Renal cortical epithelial cell (primary cell): ENCODE measurements around the gene RETSAT. TPM values are rescaled to one million over a fixed set of nuclear protein-coding genes. Genes with fewer than 3 reads are reported as not detected.

ENCODE experiments used
- DNase-seq: peaks from one replicate; pipeline ENCODE4 v3.0.0-alpha.2; 2011; ENCODE audit warnings: low read depth
- total RNA-seq: library from RNA; depleted of rRNA; stranded (reverse); fragments of >200 nt; gene quantifications from 2 replicates; pipeline ENCODE4 v1.2.3, GENCODE V29; 2014

The RETSAT gene
- total RNA-seq, 1 donor from 2014 or later, result 79.7 TPM

GRCh38 chr2:85308201-85308600 lies 46.1 kb downstream of the RETSAT start:
- no peak for DNase-seq

- no peak for DNase-seq
Measured at GRCh38 chr2:85307527-85307897, 46.8 kb downstream of the RETSAT start.

GRCh38 chr2:85303780-85304531 lies 50.4 kb downstream of the RETSAT start:
- no peak for DNase-seq

GRCh38 chr2:85302121-85302520 lies 52.2 kb downstream of the RETSAT start:
- DNase-seq, result no peak

Other genes starting within 250 kb of the RETSAT start
- gene TCF7L1, start 221.1 kb downstream of the RETSAT start, total RNA-seq, result 0.52 and 1.4 TPM in 2 replicates
- gene TGOLN2, start 26.5 kb downstream of the RETSAT start, total RNA-seq, result 79.7 and 208 TPM in 2 replicates
- 17.5 and 18.6 TPM in 2 replicates for gene ELMOD3, start 241 bp upstream of the RETSAT start, total RNA-seq
- 295 and 502 TPM in 2 replicates for gene CAPG, start 55.8 kb upstream of the RETSAT start, total RNA-seq
- 0.40 TPM in 1 of 2 replicates, not detected in the other for gene SH2D6, start 64.2 kb upstream of the RETSAT start, total RNA-seq
- gene MAT2A, start 184.6 kb upstream of the RETSAT start, total RNA-seq, result 54.9 and 292 TPM in 2 replicates
- 32.6 and 51.4 TPM in 2 replicates for gene GGCX, start 207.0 kb upstream of the RETSAT start, total RNA-seq
- 47.0 and 103 TPM in 2 replicates for gene VAMP8, start 223.1 kb upstream of the RETSAT start, total RNA-seq
- gene VAMP5, start 229.9 kb upstream of the RETSAT start, total RNA-seq, result 1.6 and 5.6 TPM in 2 replicates
- 163 and 434 TPM in 2 replicates for gene RNF181, start 241.2 kb upstream of the RETSAT start, total RNA-seq
- gene TMEM150A, start 248.2 kb upstream of the RETSAT start, total RNA-seq, result 6.9 and 13.6 TPM in 2 replicates